Daoy (cell line): ENCODE measurements around the gene GOSR2. TPM values are rescaled to one million over a fixed set of nuclear protein-coding genes. Genes with fewer than 3 reads are reported as not detected.

Source experiments
- DNase-seq: peaks from one replicate; pipeline ENCODE4 v3.0.0-alpha.2; 2015; ENCODE audit warnings: low read depth
- total RNA-seq: library from RNA; depleted of rRNA; stranded (reverse); fragments of >200 nt; shearing (Covaris generic); gene quantifications from 2 replicates; pipeline ENCODE4 v1.2.3, GENCODE V29; 2014; rRNA removed

Gene GOSR2
- 53.2 and 67.7 TPM in 2 replicates for total RNA-seq

DNA sequence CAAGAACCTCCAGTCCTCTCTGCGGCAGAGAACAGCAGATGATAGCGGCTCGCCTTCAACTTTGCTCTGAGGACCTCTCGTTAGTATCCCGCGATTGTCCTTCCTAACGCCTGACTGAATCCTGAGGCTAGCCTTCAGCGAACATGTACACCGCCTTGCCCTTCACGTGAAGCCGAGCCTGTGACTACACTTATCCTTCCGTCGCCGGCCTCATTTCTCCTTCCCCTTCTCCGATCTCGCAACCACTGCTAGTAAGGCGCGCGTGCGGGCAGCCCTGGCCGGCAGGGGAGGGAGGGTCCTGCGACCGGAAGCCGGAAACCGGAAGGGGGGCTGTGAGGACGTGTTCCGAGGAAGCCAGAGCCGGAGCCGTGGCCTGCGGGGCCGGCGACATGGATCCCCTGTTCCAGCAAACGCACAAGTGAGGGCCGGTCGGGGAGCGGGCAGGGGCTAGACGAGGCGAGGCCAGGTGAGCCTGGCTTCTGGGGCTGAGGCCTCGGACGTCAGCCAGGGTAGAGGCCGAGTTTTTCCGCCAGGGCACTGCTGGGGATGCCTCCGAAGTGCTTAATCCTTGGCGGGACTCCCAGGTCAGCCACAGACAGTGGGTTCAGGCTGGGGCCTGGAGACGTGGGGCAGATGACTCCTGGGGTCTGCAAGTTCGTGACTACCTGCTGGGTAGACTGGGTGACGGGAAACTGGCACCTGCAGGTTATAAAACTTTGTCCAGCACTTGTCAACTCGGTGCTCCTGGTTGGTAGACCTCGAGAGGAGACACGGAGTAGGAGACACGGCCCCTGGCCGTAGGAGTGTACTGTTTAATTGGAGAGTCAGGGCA is at the start of gene GOSR2:
Gene GOSR2, plus strand, starts transcription at position 357 of the 832 bp plus-strand sequence. Its CDS starts 33 bp downstream, at position 390.
- DNase-seq, result peak; percentile 94

DNA sequence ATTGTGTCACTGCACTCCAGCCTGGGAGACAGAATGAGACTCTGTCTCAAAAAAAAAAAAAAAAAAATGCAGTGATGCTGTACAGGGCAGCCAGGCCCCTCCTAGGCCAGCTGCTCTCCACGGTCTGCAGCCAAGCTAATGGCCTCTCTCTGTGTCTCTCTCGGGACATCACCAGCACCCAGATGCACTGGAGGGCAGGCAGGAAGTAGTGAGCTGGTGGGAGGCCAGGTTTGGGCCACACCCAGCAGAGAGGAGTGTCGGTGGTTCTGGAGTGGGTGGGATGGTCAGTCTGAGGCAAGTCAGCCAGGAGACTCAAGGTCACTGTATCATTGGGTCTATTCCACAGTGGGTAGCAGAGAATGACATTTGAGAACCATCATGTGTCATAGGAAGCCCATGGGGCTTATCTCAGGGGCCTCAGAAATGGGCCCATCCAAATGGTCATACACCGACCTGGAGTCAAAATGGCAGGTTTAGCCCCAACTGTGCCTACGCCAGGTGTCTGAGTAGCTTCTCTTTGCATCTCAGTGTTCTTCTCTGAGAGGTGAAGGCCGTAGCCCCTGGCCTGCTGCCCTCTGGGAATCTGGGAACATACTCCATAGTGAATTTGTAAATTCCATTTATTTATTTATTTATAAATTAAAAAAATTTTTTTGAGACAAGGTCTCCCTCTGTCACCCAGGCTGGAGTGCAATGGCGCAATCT is 48.9 kb upstream of the GOSR2 start:
- no peak for DNase-seq

DNA sequence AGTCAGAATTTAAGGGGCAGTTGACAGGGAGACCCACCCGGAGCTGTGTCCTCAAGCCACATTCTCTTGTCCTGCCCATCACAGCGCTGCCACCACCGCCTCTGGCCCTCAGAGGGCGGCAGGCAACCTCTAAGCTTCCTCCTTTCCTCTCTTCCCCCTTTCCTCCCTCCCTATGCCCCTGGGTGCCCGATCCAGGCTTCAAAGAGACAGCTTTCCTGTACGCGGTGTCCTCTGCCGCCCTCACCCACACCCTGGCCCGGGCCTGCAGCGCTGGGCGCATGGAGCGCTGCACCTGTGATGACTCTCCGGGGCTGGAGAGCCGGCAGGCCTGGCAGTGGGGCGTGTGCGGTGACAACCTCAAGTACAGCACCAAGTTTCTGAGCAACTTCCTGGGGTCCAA is 48.1 kb upstream of the GOSR2 start:
- DNase-seq, result no peak

DNA sequence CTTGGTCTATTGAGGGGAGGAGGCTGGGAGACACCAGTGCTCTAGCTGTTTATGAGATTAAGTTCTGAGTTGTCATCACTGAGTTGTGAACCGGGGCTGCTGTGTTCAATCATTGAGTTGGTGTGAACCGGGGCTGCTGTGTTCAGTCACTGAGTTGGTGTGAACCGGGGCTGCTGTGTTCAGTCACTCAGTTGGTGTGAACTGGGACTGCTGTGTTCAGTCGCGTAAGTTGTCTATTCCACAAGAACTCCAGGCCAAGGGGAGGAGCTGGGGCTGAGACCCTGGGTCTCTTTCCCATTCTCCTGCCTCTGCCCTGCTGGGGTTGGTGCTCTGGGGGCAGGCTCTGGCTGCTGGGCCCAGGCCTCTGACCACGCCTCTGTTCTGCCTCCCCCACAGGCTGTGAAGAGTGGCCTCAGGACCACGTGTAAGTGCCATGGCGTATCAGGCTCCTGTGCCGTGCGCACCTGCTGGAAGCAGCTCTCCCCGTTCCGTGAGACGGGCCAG is 47.1 kb upstream of the GOSR2 start:
- DNase-seq, result no peak

DNA sequence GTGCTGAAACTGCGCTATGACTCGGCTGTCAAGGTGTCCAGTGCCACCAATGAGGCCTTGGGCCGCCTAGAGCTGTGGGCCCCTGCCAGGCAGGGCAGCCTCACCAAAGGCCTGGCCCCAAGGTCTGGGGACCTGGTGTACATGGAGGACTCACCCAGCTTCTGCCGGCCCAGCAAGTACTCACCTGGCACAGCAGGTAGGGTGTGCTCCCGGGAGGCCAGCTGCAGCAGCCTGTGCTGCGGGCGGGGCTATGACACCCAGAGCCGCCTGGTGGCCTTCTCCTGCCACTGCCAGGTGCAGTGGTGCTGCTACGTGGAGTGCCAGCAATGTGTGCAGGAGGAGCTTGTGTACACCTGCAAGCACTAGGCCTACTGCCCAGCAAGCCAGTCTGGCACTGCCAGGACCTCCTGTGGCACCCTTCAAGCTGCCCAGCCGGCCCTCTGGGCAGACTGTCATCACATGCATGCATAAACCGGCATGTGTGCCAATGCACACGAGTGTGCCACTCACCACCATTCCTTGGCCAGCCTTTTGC is 46.5 kb upstream of the GOSR2 start:
- peak; percentile 23 for DNase-seq

DNA sequence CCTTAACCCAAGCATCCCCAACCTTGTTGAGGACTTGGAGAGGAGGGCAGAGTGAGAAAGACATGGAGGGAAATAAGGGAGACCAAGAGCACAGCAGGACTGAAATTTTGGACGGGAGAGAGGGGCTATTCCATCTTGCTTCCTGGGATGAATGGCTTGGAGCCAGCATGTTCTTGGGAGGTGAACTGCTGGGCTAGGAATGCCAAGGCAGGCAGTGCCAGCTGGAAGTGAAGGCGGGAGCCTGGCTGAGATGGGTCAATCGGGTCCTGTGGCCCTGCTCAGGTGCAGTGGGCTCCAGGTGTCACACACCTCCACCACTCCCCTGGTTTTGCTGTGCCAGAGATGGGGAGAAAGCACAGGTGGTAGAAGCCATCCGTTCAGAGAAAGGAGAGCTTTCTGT is 46.0 kb upstream of the GOSR2 start:
- DNase-seq, result no peak

DNA sequence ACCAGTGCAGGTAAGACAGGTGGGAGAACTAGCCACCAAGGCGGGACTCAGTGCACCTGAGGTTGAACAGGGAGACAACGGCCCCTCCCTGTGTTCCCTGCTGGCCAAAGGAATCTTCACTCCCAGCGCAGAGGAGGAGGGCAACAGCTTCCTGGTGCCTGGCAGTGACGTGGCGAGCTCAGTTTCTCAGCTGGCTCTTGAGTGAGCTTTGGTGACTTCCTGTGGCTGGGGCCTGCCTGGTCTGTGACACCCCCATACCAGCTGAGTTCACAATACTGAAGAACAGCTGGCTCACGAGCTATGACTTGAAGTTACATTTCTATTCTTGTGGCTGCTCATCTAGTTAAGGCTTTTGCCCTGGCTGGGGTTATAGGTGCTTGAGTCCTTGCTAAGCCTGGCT is 45.5 kb upstream of the GOSR2 start:
- no peak for DNase-seq

DNA sequence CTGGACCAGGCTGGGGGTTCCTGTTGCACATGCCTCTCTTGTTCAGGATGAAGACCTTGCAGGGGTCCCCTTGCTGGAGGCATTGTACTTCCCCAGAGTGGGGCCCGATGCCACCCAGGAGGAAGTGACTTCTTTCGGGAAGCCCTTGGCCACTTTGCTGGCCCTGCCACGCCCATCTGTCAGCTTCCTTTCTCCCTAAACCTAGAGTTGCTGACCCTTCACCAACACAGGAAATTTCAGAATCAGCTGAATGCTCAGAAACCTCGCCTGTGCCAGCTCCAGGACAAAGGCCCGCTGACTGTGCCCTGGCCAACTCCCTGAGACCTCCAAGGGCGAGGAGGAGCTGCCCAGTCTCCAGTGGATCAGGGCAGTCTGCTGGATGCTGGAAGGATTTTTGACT is 44.9 kb upstream of the GOSR2 start:
- no peak for DNase-seq

DNA sequence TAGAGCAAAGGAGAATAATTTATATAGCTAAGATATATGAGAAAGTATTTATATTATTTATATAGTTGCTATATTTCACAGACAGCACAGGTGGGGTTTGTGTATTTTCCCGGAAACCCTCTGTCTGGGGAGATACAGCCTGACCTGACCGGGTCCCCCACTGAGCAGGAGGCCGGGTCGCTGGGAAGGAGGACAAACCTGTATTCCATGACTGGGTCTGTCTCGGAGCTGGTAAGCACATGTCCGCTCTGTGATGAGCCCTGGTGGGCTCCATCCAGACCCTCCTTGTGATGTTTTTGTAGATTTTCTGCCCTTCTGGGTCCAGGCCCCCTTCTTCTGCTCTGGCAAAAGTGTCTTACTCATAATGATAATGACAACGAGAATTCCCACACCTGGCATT is 43.9 kb upstream of the GOSR2 start:
- no peak for DNase-seq

DNA sequence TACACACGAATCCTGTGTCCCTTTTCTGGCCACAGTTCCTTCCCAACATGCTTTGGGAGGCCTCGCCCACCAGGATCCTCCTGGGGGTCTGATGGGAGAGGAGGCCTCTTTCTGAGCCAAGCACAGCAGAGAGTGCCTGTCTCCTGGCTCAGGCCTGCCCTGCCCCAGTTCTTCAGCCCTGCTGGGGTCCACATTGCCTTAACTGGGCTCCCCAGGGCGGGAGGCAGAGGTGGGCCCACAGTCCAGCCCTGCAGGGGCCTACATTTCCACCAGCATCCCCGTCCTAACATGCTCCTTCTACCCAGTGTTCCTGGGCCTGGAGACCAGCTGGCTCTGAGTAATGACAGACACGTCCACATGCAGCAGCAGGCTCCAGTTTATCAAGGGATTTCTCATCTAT is 41.9 kb upstream of the GOSR2 start:
- DNase-seq, result no peak

DNA sequence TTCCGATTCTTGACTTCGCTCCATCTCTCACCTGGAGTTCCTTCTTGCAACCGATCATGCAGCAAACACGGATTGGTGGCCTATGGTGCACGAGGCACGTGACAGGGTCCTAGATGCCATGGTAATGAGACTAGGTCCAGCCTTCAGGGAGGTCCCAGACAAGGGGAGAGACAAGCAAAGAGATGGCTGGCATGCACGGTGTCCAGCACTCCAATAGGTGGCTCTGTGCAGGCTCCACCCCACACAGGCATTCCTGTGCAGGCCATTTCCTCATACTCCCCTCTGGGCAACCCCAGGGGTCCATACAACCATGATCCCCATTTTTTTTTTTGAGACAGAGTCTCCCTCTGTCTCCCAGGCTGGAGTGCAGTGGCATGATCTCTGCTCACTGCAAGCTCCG is 40.3 kb upstream of the GOSR2 start:
- DNase-seq, result no peak

DNA sequence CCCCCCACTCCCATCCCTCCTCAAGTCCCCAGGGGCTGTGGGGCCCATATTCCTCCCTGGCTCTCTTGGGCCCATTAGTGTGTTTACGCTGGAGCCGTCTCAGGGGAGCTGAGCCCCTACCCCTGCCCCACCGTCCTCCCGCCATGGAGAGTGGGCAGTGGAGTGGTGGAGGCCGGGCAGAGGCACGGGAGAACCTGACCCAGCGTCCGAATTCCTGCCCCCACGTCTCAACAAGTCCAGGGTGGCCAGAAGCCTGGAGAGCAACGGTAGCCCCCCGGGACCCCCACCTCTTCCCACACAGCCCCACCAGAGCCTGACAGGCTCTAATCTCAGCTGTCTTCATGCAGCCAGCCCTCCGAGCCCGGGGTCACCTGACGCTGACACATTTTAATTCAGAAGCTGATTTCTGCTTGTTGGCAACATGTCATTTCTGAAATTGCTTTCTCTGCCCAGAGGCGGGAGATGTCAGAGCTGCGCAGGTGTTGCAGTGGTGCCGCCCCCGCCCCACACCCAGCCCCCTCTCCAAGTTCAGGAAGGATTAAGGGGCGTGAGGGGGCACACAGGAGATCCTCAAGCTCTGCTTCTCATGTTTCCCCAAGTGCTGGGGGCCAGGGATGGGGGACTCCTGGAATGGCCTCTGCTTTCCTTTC is 39.0 kb upstream of the GOSR2 start:
- no peak for DNase-seq

DNA sequence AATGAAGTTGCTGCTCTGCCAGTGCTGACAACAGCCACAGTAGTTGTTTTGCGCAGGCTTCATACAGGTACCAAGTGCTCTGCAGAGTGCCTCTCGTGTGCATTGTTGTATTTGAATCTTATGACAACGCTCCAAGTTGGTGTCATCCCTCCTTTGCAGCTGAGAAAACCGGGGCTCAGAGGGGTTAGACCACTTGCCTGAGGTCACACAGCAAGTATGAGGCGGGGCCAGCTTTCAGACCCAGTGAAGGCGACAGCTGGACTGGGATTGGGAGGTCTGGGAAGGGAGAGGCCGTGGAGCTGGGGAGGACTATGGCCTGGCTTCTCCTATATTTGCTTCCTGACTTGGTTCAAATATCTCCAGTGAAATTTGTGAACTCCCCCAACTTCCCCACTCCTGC is 38.4 kb upstream of the GOSR2 start:
- no peak for DNase-seq

DNA sequence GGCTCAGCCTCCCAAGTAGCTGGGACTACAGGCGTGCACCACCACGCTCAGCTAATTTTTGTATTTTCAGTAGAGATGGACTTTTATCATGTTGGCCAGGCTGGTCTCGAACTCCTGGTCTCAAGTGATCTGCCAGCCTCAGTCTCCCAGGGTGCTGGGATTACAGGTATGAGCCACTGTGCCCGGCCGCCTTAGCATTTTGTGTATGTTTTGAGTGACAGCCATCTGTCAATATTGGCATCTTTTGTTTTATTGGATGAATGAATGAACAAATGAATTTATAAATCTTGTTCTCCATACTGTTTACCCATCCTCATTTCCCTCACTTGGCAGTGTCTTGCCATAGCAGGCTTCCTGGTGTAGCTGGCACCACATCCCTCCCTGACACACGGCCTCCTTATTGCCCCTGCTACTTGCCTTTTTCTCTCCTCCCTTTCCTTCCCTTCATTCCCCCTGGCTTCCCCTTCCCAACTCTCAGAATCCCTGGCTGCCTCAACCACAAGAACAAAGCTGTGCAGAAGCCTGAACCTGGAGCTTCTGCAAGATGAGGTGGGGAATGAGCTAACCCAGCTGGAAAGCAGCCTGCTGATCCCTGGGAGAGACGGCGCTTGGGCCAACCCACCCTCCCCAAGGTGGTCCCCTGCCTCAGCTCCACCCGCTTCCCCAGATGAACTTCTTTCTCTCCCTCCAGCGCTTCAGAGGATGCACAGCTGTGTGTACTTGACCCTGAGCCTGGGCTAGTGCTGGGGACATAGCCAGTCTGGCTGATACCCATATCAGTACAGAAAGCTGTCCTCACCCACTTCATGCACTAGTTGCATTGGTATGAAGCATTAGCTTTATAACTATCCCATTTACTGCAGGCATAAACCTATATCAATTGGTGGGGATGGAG is 37.3 kb upstream of the GOSR2 start:
- no peak for DNase-seq

DNA sequence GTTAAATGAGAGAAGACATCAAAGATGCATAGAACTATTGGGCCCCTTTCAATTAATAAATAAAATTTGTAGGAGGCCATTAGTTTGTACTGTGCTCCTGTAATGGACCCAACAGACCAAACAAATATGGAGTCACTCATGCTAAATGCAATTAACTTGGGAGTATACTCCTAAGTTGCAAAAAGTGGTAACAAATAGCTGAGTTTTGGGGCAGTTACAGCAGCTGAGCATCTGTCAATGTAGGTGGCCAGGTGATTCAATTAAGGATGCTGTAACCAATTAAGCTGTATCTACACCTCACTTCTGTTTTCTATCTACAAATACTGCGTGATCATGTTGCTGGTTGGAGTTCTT is 36.7 kb upstream of the GOSR2 start:
- DNase-seq, result no peak

DNA sequence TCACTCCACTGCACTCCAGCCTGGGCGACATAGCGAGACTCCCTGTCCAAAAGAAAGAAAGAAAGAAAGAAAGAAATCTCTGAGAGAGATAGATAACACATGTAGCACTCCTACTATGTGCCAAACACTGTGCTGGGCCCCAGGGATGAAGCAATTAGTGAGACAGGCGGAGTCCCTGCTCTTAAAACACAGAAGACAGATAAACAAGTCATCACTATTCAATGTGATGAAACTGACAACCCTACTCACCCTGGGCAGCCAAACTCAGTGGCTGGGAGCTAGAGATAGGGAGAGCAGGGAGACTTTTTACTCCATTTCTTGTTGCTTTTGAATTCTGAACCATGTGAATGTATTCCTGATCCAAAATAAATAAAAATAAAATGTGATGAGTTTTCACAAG is 35.2 kb upstream of the GOSR2 start:
- no peak for DNase-seq

DNA sequence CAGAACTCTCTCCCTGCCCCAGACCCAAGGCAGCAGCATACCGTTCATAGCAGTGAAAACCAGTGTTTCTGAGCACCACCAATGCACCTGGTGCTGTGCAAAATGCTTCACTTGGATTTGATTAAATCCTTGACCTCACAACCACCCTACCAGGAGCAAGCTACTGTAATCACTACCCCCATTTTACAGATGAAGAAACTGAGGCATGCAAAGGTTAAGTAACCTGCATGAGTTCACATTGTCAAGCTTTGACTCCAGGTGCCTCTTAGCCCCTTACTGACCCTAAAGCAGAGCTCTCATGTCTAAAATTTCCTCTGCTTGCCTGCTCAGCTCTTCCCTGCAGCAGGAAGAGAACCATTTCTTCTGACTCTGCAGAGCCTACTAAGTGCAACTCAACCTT is 34.2 kb upstream of the GOSR2 start:
- no peak for DNase-seq

DNA sequence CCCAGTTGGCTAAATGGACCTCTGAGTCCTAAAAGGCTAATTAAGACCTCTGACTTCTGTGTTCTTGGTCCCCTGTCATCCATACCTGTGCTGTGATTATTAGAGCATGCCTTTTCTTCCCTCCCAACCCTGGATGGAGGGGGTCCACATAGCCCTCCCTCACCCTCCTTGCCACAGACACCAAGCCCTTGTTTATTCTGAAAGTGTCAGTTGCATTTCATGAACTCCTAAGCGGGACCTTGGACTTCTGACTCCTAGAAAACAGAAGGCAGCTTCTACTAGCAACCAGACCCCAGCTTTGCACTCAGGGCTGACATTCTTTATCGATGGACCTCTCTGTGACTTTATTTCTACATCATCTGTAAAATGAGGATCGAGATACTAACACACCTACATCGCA is 33.4 kb upstream of the GOSR2 start:
- DNase-seq, result no peak

DNA sequence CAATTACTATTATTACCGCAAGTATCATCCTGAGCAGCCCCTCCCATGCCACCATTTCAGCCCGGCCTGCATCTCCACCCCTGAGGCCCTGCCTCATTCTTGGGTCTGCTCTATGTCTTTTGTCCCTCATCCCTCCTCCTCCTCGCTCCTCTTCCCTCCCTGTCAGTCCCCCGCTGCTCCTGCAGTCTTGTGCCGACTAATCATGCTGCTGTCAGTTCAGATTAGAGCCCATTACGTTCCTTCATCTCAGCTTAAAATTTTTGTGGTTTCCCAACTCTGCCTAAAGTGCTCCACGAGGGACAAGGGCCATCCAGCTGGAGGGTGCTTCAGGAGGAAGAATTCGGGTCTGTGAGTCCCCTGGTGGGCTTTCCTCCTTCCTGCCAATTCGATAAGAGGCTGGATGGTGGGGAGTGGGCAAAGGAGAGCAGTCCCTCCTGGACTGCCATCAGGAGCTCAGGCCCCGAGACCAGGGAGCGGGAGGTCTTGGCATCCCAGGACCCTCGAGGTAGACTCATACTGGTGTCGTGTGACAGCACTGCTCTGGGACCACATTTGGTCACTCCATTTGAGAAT is 32.9 kb upstream of the GOSR2 start:
- no peak for DNase-seq

DNA sequence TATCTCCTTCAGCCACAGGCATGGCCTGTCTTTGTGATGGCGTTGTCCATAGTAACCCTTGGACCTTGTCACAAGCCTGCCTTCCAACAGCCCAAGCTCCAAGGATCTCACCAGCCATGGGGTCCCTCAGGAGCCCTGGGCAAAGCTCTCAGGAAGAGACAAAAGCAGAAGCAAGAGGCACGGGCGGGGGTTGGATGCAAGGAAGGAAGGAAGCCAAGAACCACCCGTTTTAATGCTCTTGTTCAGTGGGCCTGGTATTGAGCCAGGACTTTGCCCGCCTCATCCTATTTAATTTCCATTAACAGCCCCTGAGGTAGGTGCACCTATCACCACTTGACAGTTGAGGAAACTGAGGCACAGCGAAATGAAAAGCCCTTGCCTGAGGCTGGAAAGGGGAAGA is 32.3 kb upstream of the GOSR2 start:
- DNase-seq, result no peak

DNA sequence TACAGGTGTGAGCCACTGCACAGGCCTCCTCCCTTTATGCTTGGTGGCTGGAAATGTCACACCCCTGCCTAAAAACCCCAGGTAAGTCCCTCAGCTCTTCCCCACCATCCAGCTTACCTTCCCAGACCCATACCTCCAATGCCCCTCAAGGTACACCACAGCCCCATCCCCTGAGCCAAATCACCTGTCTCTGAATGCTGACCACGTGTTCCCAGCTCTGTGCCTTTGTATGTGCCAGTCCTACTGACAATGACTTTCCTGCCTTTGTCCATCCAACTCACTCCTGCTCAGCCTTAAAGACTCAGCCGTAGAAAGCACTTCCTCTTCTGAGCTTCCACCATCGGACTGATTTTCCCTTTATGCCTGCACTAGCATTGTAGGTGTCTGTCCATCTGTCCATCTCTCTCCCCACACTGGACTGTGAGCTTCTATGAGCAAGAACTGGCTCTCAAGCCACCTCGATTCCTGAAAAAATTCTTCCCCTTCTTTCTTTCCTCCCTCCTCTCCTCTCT is 30.7 kb upstream of the GOSR2 start:
- no peak for DNase-seq
